GM23338 (cell line): ENCODE results near the gene AP1G2.

ENCODE experiments used
- EZH2 ChIP-seq: fragments of 200-600 bp; sonication (generic); IDR thresholded peaks from one replicate; pipeline ENCODE4 v1.8.0; 2017; ENCODE audit warnings: antibody characterized with exemption, mild to moderate bottlenecking, low read depth; ENCODE audit not compliant: unreplicated experiment
- EZH2phosphoT487 ChIP-seq: fragments of 200-600 bp; sonication (generic); IDR thresholded peaks from one replicate; pipeline ENCODE4 v1.8.1; 2018; ENCODE audit warnings: antibody characterized with exemption; ENCODE audit not compliant: unreplicated experiment
- JUNB ChIP-seq: IDR thresholded peaks from one replicate; pipeline ENCODE4 v1.6.1; 2016; ENCODE audit warnings: antibody characterized with exemption; ENCODE audit not compliant: unreplicated experiment
- POLR2AphosphoS5 ChIP-seq: IDR thresholded peaks from 2 replicates; pipeline ENCODE4 v1.6.1; 2016; ENCODE audit warnings: antibody characterized with exemption, low read depth
- TF ChIP-seq, protein P1 (sequence below): IDR thresholded peaks from one replicate; pipeline ENCODE4 v1.6.1; 2018; ENCODE audit warnings: antibody characterized with exemption; ENCODE audit not compliant: unreplicated experiment
- TF ChIP-seq, protein P2 (sequence below), 2 experiments: fragments of 200-600 bp in 1 of 2; sonication (generic) in 1 of 2; conservative IDR thresholded peaks; 2 replicates each; pipeline versions ENCODE4 v1.5.1 to v1.6.1; 2016 to 2017; ENCODE audit warnings: antibody characterized with exemption in 2 of 2, low read depth in 2 of 2, mild to moderate bottlenecking in 2 of 2, moderate library complexity in 1 of 2

DNA sequence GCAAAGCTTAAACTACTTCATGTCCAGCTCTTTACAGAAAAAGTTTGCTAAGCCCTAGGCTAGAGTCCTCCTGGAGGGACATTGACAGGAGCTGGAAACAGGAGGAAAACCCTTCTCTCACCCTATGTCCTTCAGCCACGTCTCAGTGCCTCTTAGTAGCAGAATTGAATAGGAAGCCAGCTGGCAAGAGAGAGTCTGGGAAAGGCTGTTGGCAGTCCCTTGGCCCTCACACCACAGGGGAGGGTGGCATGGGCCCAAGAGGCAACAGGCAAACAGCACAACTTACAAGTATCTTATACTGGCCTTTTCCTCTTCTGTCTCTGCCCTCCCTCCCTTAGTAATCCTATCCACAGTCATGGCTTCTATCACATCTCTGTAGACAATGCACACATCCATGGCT, 40.9 kb upstream of the AP1G2 start:
- TF ChIP-seq, protein P1, sequence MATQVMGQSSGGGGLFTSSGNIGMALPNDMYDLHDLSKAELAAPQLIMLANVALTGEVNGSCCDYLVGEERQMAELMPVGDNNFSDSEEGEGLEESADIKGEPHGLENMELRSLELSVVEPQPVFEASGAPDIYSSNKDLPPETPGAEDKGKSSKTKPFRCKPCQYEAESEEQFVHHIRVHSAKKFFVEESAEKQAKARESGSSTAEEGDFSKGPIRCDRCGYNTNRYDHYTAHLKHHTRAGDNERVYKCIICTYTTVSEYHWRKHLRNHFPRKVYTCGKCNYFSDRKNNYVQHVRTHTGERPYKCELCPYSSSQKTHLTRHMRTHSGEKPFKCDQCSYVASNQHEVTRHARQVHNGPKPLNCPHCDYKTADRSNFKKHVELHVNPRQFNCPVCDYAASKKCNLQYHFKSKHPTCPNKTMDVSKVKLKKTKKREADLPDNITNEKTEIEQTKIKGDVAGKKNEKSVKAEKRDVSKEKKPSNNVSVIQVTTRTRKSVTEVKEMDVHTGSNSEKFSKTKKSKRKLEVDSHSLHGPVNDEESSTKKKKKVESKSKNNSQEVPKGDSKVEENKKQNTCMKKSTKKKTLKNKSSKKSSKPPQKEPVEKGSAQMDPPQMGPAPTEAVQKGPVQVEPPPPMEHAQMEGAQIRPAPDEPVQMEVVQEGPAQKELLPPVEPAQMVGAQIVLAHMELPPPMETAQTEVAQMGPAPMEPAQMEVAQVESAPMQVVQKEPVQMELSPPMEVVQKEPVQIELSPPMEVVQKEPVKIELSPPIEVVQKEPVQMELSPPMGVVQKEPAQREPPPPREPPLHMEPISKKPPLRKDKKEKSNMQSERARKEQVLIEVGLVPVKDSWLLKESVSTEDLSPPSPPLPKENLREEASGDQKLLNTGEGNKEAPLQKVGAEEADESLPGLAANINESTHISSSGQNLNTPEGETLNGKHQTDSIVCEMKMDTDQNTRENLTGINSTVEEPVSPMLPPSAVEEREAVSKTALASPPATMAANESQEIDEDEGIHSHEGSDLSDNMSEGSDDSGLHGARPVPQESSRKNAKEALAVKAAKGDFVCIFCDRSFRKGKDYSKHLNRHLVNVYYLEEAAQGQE: no peak
- TF ChIP-seq, protein P2, sequence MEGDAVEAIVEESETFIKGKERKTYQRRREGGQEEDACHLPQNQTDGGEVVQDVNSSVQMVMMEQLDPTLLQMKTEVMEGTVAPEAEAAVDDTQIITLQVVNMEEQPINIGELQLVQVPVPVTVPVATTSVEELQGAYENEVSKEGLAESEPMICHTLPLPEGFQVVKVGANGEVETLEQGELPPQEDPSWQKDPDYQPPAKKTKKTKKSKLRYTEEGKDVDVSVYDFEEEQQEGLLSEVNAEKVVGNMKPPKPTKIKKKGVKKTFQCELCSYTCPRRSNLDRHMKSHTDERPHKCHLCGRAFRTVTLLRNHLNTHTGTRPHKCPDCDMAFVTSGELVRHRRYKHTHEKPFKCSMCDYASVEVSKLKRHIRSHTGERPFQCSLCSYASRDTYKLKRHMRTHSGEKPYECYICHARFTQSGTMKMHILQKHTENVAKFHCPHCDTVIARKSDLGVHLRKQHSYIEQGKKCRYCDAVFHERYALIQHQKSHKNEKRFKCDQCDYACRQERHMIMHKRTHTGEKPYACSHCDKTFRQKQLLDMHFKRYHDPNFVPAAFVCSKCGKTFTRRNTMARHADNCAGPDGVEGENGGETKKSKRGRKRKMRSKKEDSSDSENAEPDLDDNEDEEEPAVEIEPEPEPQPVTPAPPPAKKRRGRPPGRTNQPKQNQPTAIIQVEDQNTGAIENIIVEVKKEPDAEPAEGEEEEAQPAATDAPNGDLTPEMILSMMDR (conservative IDR thresholded peaks at IDR 0.05; ENCODE audit: low read depth in 2 of 2): no peak
- TF ChIP-seq POLR2AphosphoS5: no peak
- no peak for TF ChIP-seq EZH2
- TF ChIP-seq JUNB: no peak
- no peak for TF ChIP-seq EZH2phosphoT487
